K562 (cell line): ENCODE data around the gene SELENOK. TPM values are rescaled to one million over a fixed set of nuclear protein-coding genes. Genes with fewer than 3 reads are reported as not detected.

Experiments used
- ATAC-seq: fragments of 200-7000 bp; cut with Tn5 transposase; 3 replicates; pipeline ENCODE4 v1.9.1; 2020; ENCODE audit warnings: moderate library complexity
- BruUV-seq: library from RNA; stranded (reverse); fragments of 400-500 nt; replicated peaks from 2 replicates; lab custom pipeline; 2021; lab: Mats Ljungman, UMichigan
- CTCF ChIA-PET: fragments of 300-600 bp; formaldehyde crosslinking; extraction: SDS; loops from one replicate; lab custom pipeline; 2021; ENCODE audit warnings: low intra/inter-chr PET ratio; lab: Yijun Ruan, JAX
- POLR2A ChIA-PET: fragments of 300-600, 350-650 bp; sonication (Branson Sonifier 250); formaldehyde crosslinking; extraction: SDS; loops from one replicate; lab custom pipeline; 2021; ENCODE audit warnings: antibody characterized with exemption, inconsistent platforms; lab: Yijun Ruan, JAX
- DNase-seq, 4 experiments: peaks; one replicate each; pipeline versions ENCODE4 v3.0.0 to v3.0.0-alpha.2; 2011 to 2018; ENCODE audit warnings: low spot score in 3 of 4, mixed read lengths in 3 of 4; ENCODE audit errors: extremely low read depth in 1 of 4
- FAIRE-seq: peaks from 2 replicates; lab custom pipeline; 2011; peaks lifted over from hg19 to GRCh38; lab: Jason Lieb, UNC
- H2AFZ ChIP-seq: 2 replicates; pipeline ENCODE4 v1.6.0; 2011; ENCODE audit warnings: low read depth, low read length, control low read depth, inconsistent platforms
- H3K27ac ChIP-seq: fragments of 200-600 bp; 3 replicates; pipeline ENCODE4 v1.8.0; 2011; ENCODE audit warnings: low read depth, mild to moderate bottlenecking, control low read depth, inconsistent platforms, low read length, moderate library complexity, mixed read lengths; ENCODE audit errors: extremely low read depth
- H3K27me3 ChIP-seq, 2 experiments: fragments of 300-600 bp in 1 of 2; 2 replicates in 1 of 2; 3 replicates in 1 of 2; pipeline versions ENCODE4 v1.6.0 to v1.8.0; 2011; ENCODE audit warnings: inconsistent platforms in 2 of 2, low read length in 2 of 2, mild to moderate bottlenecking in 1 of 2, mixed read lengths in 1 of 2, moderate library complexity in 1 of 2; ENCODE audit not compliant: control insufficient read depth in 2 of 2, insufficient read depth in 2 of 2
- H3K36me3 ChIP-seq: fragments of 300-600 bp; 3 replicates; pipeline ENCODE4 v1.8.0; 2011; ENCODE audit warnings: mild to moderate bottlenecking, low read length, inconsistent platforms; ENCODE audit not compliant: control insufficient read depth, insufficient read depth
- H3K4me1 ChIP-seq, 2 experiments: fragments of 200-600 bp in 1 of 2; replicated peaks in 1 of 2; 2 replicates in 1 of 2; 3 replicates in 1 of 2; pipeline versions ENCODE4 v1.5.1 to v1.8.0; 2011; ENCODE audit warnings: inconsistent platforms in 2 of 2, low read length in 2 of 2, mild to moderate bottlenecking in 1 of 2, mixed read lengths in 1 of 2, moderate library complexity in 1 of 2; ENCODE audit not compliant: control insufficient read depth in 2 of 2, insufficient read depth in 2 of 2
- H3K4me2 ChIP-seq: 2 replicates; pipeline ENCODE4 v1.6.1; 2011; ENCODE audit warnings: low read length, control low read depth, inconsistent platforms, mixed read lengths; ENCODE audit not compliant: insufficient read depth
- H3K4me3 ChIP-seq: fragments of 200-600 bp; sonication (generic), shearing (Covaris generic); 2 replicates; pipeline ENCODE4 v1.5.1; 2016; ENCODE audit warnings: control low read depth, inconsistent platforms
- H3K79me2 ChIP-seq: fragments of 200-600 bp; 3 replicates; pipeline ENCODE4 v1.8.0; 2011; ENCODE audit warnings: low read length, inconsistent platforms; ENCODE audit not compliant: control insufficient read depth, insufficient read depth
- H3K9ac ChIP-seq, 2 experiments: 2 replicates each; pipeline versions ENCODE4 v1.6.0 to v1.6.1; 2011; ENCODE audit warnings: low read depth in 2 of 2, low read length in 2 of 2, control low read depth in 1 of 2, inconsistent platforms in 1 of 2, mild to moderate bottlenecking in 1 of 2, mixed read lengths in 1 of 2; ENCODE audit not compliant: insufficient read depth in 1 of 2
- H3K9me1 ChIP-seq: one replicate; pipeline ENCODE4 v1.6.0; 2011; ENCODE audit warnings: inconsistent platforms, mild to moderate bottlenecking, low read length, moderate library complexity; ENCODE audit not compliant: control insufficient read depth, insufficient read depth
- H3K9me3 ChIP-seq: replicated peaks from 2 replicates; pipeline ENCODE4 v1.5.1; 2011; ENCODE audit warnings: low read depth, low read length, inconsistent platforms; ENCODE audit not compliant: control insufficient read depth, insufficient read depth
- H4K20me1 ChIP-seq: replicated peaks from 2 replicates; pipeline ENCODE4 v1.6.1; 2011; ENCODE audit warnings: low read length, inconsistent platforms, mixed read lengths; ENCODE audit not compliant: control insufficient read depth, insufficient read depth
- CBX5 ChIP-seq: IDR thresholded peaks from 2 replicates; pipeline ENCODE4 v1.6.1; 2014; ENCODE audit warnings: low read depth, borderline replicate concordance
- CEBPB ChIP-seq: fragments of 450-650 bp; IDR thresholded peaks from 2 replicates; pipeline ENCODE4 v1.6.1; 2016; ENCODE audit warnings: missing genetic modification characterization, missing compliant biosample characterization
- ERF ChIP-seq: fragments of 450-650 bp; formaldehyde crosslinking; IDR thresholded peaks from 2 replicates; pipeline ENCODE4 v1.4.0; 2020; ENCODE audit warnings: mild to moderate bottlenecking, mixed read lengths
- FIP1L1 ChIP-seq: fragments of 200-400 bp; formaldehyde crosslinking; IDR thresholded peaks from 2 replicates; pipeline ENCODE4 v1.6.1; 2018; ENCODE audit warnings: mild to moderate bottlenecking, low read depth, low read length; ENCODE audit not compliant: poor library complexity, severe bottlenecking
- GTF3C2 ChIP-seq: IDR thresholded peaks from 3 replicates; pipeline ENCODE4 v1.6.1; 2011; ENCODE audit warnings: borderline replicate concordance, mild to moderate bottlenecking, moderate library complexity; ENCODE audit not compliant: insufficient read length; ENCODE audit errors: extremely low read depth
- IRF1 ChIP-seq: sonication (generic); formaldehyde crosslinking; IDR thresholded peaks from 2 replicates; pipeline ENCODE4 v1.8.0; 2022; ENCODE audit warnings: missing genetic modification reagents, mild to moderate bottlenecking, borderline replicate concordance
- IRF2 ChIP-seq: sonication (generic); formaldehyde crosslinking; IDR thresholded peaks from 2 replicates; pipeline ENCODE4 v1.8.1; 2022; ENCODE audit warnings: mild to moderate bottlenecking, missing genetic modification reagents
- MED1 ChIP-seq: sonication (generic); formaldehyde crosslinking; IDR thresholded peaks from 2 replicates; pipeline ENCODE4 v1.8.1; 2023; ENCODE audit warnings: missing genetic modification reagents, borderline replicate concordance
- NR3C1 ChIP-seq: sonication (generic); formaldehyde crosslinking; IDR thresholded peaks from 2 replicates; pipeline ENCODE4 v1.8.1; 2022; ENCODE audit warnings: missing genetic modification reagents
- ZBTB8A ChIP-seq: fragments of 450-650 bp; IDR thresholded peaks from 2 replicates; pipeline ENCODE4 v1.6.1; 2018; ENCODE audit warnings: mild to moderate bottlenecking, moderate library complexity; ENCODE audit not compliant: partially characterized antibody
- ZFP1 ChIP-seq: fragments of 450-650 bp; formaldehyde crosslinking; IDR thresholded peaks from 2 replicates; pipeline ENCODE4 v1.4.0; 2020; ENCODE audit warnings: mild to moderate bottlenecking, mixed read lengths
- ZNF121 ChIP-seq: sonication (generic); formaldehyde crosslinking; conservative IDR thresholded peaks from 2 replicates; pipeline ENCODE4 v1.8.0; 2022; ENCODE audit warnings: missing genetic modification reagents
- WGBS: fragments of 100-300 bp; shearing (Covaris generic); methylation state at CpG from one replicate; pipeline ENCODE4 v1.1.6; 2016; ENCODE audit warnings: low coverage, mixed read lengths; ENCODE audit not compliant: insufficient coverage; ENCODE audit errors: missing lambda C conversion rate; 5-methylcytosine and 5-hydroxymethylcytosine counted together
- in situ Hi-C: fragments of 300-500 bp; cut with MboI; formaldehyde crosslinking; loops from 4 replicates; pipeline ENCODE4 v1.15.0; 2018; ENCODE audit warnings: inconsistent platforms, mixed read lengths
- intact Hi-C: fragments of 100-400 bp; cut with micrococcal nuclease; formaldehyde crosslinking; loops from 2 replicates; pipeline ENCODE4 v1.14.2; 2022
- polyA plus RNA-seq, 8 experiments: library from polyadenylated mRNA; depleted of rRNA in 4 of 8; stranded (reverse) in 5 of 8; unstranded in 3 of 8; fragments of >200 nt; fragmentation: Nextera tagmentation in 2 of 8; fragmentation: Illumina TruSeq in 1 of 8; extraction: Ambion mirVana in 2 of 8; extraction: Trizol in 1 of 8; gene quantifications; 2 replicates each; pipeline versions ENCODE4 v1.2.1 to v1.2.3, GENCODE V29; 2011 to 2014; ENCODE audit warnings: inconsistent platforms in 1 of 8, missing spikeins in 1 of 8
- total RNA-seq, 7 experiments: library from RNA; depleted of rRNA in 6 of 7; stranded (reverse); fragments of >200 nt in 6 of 7; fragmentation: Illumina TruSeq in 2 of 7; extraction: Trizol in 2 of 7; gene quantifications; 2 replicates each; pipeline versions ENCODE4 v1.2.1 to v1.2.3, GENCODE V29; 2011 to 2021; ENCODE audit warnings: low replicate concordance in 1 of 7
- TF ChIP-seq, protein P1 (sequence below): fragments of 450-650 bp; formaldehyde crosslinking; IDR thresholded peaks from 2 replicates; pipeline ENCODE4 v1.4.0; 2022; ENCODE audit warnings: mild to moderate bottlenecking, moderate library complexity
- TF ChIP-seq, protein P2 (sequence below): fragments of 450-650 bp; IDR thresholded peaks from 2 replicates; pipeline ENCODE4 v1.6.1; 2017; ENCODE audit warnings: antibody characterized with exemption

Gene SELENOK
- total and polyA plus RNA-seq, 9 of the 15 experiments (the other 6 are each of a cell fraction or from before 2014, with no cell fraction given), result 18.3 to 164 (median 34.8) TPM

- no TSS peak for BruUV-seq
- Histone ChIP-seq H3K9me3 (no peaks in the 10 kb centered on the region), H3K36me3 (0 out of 3 replicates have a peak, but pooled peaks cover 6% of the 10 kb centered on the region), H3K27me3 (peaks cover 0 to 16% of the 10 kb centered on the region in 2 experiments; a peak in 2 of 5 replicates), H3K4me2 (no peak overlapping the region), H3K79me2 (no peaks in the 10 kb centered on the region), H3K4me1 (no peaks in the 10 kb centered on the region), H2AFZ (no peak overlapping the region), H3K4me3 (no peak overlapping the region), H4K20me1 (no peaks in the 10 kb centered on the region), H3K27ac (no peak overlapping the region), H3K9me1 (no peaks in the 10 kb centered on the region), H3K9ac (no peak overlapping the region)
- TF ChIP-seq, protein P1, sequence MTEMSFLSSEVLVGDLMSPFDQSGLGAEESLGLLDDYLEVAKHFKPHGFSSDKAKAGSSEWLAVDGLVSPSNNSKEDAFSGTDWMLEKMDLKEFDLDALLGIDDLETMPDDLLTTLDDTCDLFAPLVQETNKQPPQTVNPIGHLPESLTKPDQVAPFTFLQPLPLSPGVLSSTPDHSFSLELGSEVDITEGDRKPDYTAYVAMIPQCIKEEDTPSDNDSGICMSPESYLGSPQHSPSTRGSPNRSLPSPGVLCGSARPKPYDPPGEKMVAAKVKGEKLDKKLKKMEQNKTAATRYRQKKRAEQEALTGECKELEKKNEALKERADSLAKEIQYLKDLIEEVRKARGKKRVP (CRISPR knock-in tag), result no peak
- TF ChIP-seq ERF (CRISPR knock-in tag), result no peak
- TF ChIP-seq, protein P2, sequence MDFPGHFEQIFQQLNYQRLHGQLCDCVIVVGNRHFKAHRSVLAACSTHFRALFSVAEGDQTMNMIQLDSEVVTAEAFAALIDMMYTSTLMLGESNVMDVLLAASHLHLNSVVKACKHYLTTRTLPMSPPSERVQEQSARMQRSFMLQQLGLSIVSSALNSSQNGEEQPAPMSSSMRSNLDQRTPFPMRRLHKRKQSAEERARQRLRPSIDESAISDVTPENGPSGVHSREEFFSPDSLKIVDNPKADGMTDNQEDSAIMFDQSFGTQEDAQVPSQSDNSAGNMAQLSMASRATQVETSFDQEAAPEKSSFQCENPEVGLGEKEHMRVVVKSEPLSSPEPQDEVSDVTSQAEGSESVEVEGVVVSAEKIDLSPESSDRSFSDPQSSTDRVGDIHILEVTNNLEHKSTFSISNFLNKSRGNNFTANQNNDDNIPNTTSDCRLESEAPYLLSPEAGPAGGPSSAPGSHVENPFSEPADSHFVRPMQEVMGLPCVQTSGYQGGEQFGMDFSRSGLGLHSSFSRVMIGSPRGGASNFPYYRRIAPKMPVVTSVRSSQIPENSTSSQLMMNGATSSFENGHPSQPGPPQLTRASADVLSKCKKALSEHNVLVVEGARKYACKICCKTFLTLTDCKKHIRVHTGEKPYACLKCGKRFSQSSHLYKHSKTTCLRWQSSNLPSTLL, result no peak
- TF ChIP-seq ZFP1 (CRISPR knock-in tag), result no peak
- TF ChIP-seq IRF2 (CRISPR knock-in tag), result no peak
- no peak for TF ChIP-seq MED1 (CRISPR knock-in tag)
- TF ChIP-seq CEBPB (tag), result no peak
- no peak for TF ChIP-seq ZNF121
- no peak for TF ChIP-seq FIP1L1
- no peak for TF ChIP-seq ZBTB8A
- no peak for TF ChIP-seq GTF3C2
- no peak for TF ChIP-seq IRF1 (CRISPR knock-in tag)
- TF ChIP-seq CBX5, result no peak
- TF ChIP-seq NR3C1 (CRISPR knock-in tag), result no peak
- POLR2A ChIA-PET, result no interaction called here
- DNase-seq (no peak), FAIRE-seq (no peak), ATAC-seq (no peak)
- in situ Hi-C loops, result no loop called here
- intact Hi-C loops, result no loop called here
- 14% methylated on average over 7 of the region's 7 CpGs for WGBS
- CTCF ChIA-PET, result no interaction called here
Measured at GRCh38 chr3:53856964-53857363, 34.7 kb downstream of the SELENOK start.
